Kidney epithelial cell (primary cell): ENCODE results near the gene SINHCAF. TPM values are rescaled to one million over a fixed set of nuclear protein-coding genes. Genes with fewer than 3 reads are reported as not detected.
"Not testable (repeated sequence)": the region's sequence is repeated elsewhere in the genome, so short reads cannot be mapped to it uniquely, and the experiment has no call there.

Experiments used
- DNase-seq: peaks from one replicate; pipeline ENCODE4 v3.0.0-alpha.2; 2010; ENCODE audit warnings: low read depth
- H3K27me3 ChIP-seq: 2 replicates; pipeline ENCODE4 v1.6.0; 2011; ENCODE audit warnings: low read length; ENCODE audit not compliant: control insufficient read depth, insufficient read depth
- H3K36me3 ChIP-seq: 2 replicates; pipeline ENCODE4 v1.5.1; 2011; ENCODE audit warnings: low read length; ENCODE audit not compliant: control insufficient read depth, insufficient read depth
- H3K4me3 ChIP-seq: 2 replicates; pipeline ENCODE4 v1.5.1; 2011; ENCODE audit warnings: low read depth, mild to moderate bottlenecking, control low read depth, low read length
- CTCF ChIP-seq: IDR thresholded peaks from 2 replicates; pipeline ENCODE4 v1.5.1; 2011; ENCODE audit warnings: mild to moderate bottlenecking, moderate library complexity, low read length, control low read depth, inconsistent platforms; ENCODE audit not compliant: insufficient read depth, poor library complexity, severe bottlenecking
- total RNA-seq: library from RNA; depleted of rRNA; stranded (reverse); fragments of >200 nt; gene quantifications from 2 replicates; pipeline ENCODE4 v1.2.3, GENCODE V29; 2015

The SINHCAF gene
- total RNA-seq, 1 donor from 2014 or later = 217 TPM

- no peak for TF ChIP-seq CTCF
- Histone ChIP-seq H3K4me3 (no peak overlapping the region), H3K36me3 (no peaks in the 10 kb centered on the region), H3K27me3 (peaks cover 2% of the 10 kb centered on the region)
- DNase-seq = no peak
These were observed 75.8 kb downstream of the SINHCAF start for GRCh38 chr12:31250179-31250578.

- Histone ChIP-seq H3K27me3 (peaks cover 2% of the 10 kb centered on the region), H3K36me3 (no peaks in the 10 kb centered on the region), H3K4me3 (no peak overlapping the region)
- TF ChIP-seq CTCF = no peak
- DNase-seq = no peak
These were observed 76.6 kb downstream of the SINHCAF start for GRCh38 chr12:31249356-31249755.

- DNase-seq = no peak
- Histone ChIP-seq H3K36me3 (no peaks in the 10 kb centered on the region), H3K27me3 (peaks cover 2% of the 10 kb centered on the region), H3K4me3 (no peak overlapping the region)
- TF ChIP-seq CTCF = no peak
These were observed 77.1 kb downstream of the SINHCAF start for GRCh38 chr12:31248815-31249214.

- Histone ChIP-seq H3K36me3 (no peaks in the 10 kb centered on the region), H3K27me3 (peaks cover 2% of the 10 kb centered on the region), H3K4me3 (no peak overlapping the region)
- no peak for DNase-seq
- TF ChIP-seq CTCF = no peak
These were observed 77.6 kb downstream of the SINHCAF start for GRCh38 chr12:31248337-31248736.

- no peak for DNase-seq
- no peak for TF ChIP-seq CTCF
- Histone ChIP-seq H3K27me3 (peaks cover 2% of the 10 kb centered on the region), H3K36me3 (no peaks in the 10 kb centered on the region), H3K4me3 (no peak overlapping the region)
These were observed 79.5 kb downstream of the SINHCAF start for GRCh38 chr12:31246470-31246850.

GRCh38 chr12:31245822-31246469 is 80.0 kb downstream of the SINHCAF start:
- no peak for TF ChIP-seq CTCF
- Histone ChIP-seq H3K4me3 (no peak overlapping the region), H3K27me3 (peaks cover 3% of the 10 kb centered on the region), H3K36me3 (no peaks in the 10 kb centered on the region)
- DNase-seq = no peak

GRCh38 chr12:31242418-31242817 is 83.5 kb downstream of the SINHCAF start:
- not testable (repeated sequence) for H3K4me3 ChIP-seq, DNase-seq, H3K36me3 ChIP-seq, H3K27me3 ChIP-seq
